ENCODE measurements around the gene SUPT3H.

- TF ChIP-seq EZH2 (IDR thresholded peaks at IDR 0.05; ENCODE audit: low read length), result no peak
- TF ChIP-seq, protein P1, sequence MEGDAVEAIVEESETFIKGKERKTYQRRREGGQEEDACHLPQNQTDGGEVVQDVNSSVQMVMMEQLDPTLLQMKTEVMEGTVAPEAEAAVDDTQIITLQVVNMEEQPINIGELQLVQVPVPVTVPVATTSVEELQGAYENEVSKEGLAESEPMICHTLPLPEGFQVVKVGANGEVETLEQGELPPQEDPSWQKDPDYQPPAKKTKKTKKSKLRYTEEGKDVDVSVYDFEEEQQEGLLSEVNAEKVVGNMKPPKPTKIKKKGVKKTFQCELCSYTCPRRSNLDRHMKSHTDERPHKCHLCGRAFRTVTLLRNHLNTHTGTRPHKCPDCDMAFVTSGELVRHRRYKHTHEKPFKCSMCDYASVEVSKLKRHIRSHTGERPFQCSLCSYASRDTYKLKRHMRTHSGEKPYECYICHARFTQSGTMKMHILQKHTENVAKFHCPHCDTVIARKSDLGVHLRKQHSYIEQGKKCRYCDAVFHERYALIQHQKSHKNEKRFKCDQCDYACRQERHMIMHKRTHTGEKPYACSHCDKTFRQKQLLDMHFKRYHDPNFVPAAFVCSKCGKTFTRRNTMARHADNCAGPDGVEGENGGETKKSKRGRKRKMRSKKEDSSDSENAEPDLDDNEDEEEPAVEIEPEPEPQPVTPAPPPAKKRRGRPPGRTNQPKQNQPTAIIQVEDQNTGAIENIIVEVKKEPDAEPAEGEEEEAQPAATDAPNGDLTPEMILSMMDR (optimal IDR thresholded peaks at IDR 0.05 in 1 of 3, IDR thresholded peaks at IDR 0.05 in 1 of 3, conservative IDR thresholded peaks at IDR 0.05 in 1 of 3; ENCODE audit: extremely low read depth in 1 of 3, insufficient read depth in 2 of 3, low read length in 3 of 3), result no peak
Measured at GRCh38 chr6:44906761-44907160, 471.0 kb downstream of the SUPT3H start.
